Esophagus muscularis mucosa (tissue), 4 donors: ENCODE results near the gene ANKRD40. TPM values are rescaled to one million over a fixed set of nuclear protein-coding genes. Genes with fewer than 3 reads are reported as not detected.

Experiments used
- DNase-seq: peaks from one replicate; pipeline ENCODE4 v3.0.0-alpha.2; 2017; ENCODE audit errors: extremely low spot score
- H3K27ac ChIP-seq, 4 donors: fragments of 200-600 bp; sonication (generic); replicated peaks in 1 of 4; 1 replicate in 3 of 4; 2 replicates in 1 of 4; pipeline ENCODE4 v1.5.1; 2016 to 2019; ENCODE audit warnings: mild to moderate bottlenecking in 1 of 4
- H3K27me3 ChIP-seq, 4 donors: fragments of 200-600 bp; sonication (generic); one replicate each; pipeline versions ENCODE4 v1.5.1 to v1.6.0; 2016 to 2019
- H3K36me3 ChIP-seq, 4 donors: fragments of 200-600 bp; sonication (generic); one replicate each; pipeline ENCODE4 v1.5.1; 2016 to 2019
- H3K4me1 ChIP-seq, 4 donors: fragments of 200-600 bp; sonication (generic); one replicate each; pipeline ENCODE4 v1.5.1; 2016 to 2019
- H3K4me3 ChIP-seq, 4 donors: fragments of 200-600 bp; sonication (generic); 1 replicate in 2 of 4; 2 replicates in 2 of 4; pipeline ENCODE4 v1.5.1; 2016 to 2019; ENCODE audit warnings: mild to moderate bottlenecking in 4 of 4, moderate library complexity in 1 of 4
- H3K9me3 ChIP-seq, 4 donors: fragments of 200-600 bp; sonication (generic); 1 replicate in 3 of 4; 2 replicates in 1 of 4; pipeline ENCODE4 v1.5.1; 2016 to 2019
- EP300 ChIP-seq: sonication (generic); formaldehyde crosslinking; IDR thresholded peaks from one replicate; pipeline ENCODE4 v1.6.1; 2017; ENCODE audit warnings: antibody characterized with exemption
- POLR2A ChIP-seq: fragments of 450-650 bp; IDR thresholded peaks from one replicate; pipeline ENCODE4 v1.6.1; 2017; ENCODE audit warnings: antibody characterized with exemption, moderate library complexity, mild to moderate bottlenecking, low read depth
- POLR2AphosphoS5 ChIP-seq, 2 donors: sonication (generic); formaldehyde crosslinking; IDR thresholded peaks; one replicate each; pipeline ENCODE4 v1.6.1; 2017; ENCODE audit warnings: antibody characterized with exemption in 2 of 2
- WGBS: methylation state at CpG from one replicate; pipeline ENCODE4 v1.1.5; 2018; 5-methylcytosine and 5-hydroxymethylcytosine counted together
- intact Hi-C: fragments of 100-400 bp; cut with DNase I; formaldehyde crosslinking; loops from one replicate; pipeline ENCODE4 v1.15.1; 2023
- total RNA-seq, 4 donors: library from RNA; depleted of rRNA; stranded (reverse); fragments of >200 nt; gene quantifications; one replicate each; pipeline versions ENCODE4 v1.1.0 to v1.2.1, GENCODE V29; 2016
- TF ChIP-seq, protein P1 (sequence below), 3 experiments: fragments of 200-600 bp in 2 of 3; fragments of 450-650 bp in 1 of 3; sonication (generic) in 2 of 3; IDR thresholded peaks; one replicate each; pipeline ENCODE4 v1.5.1; 2017 to 2019; ENCODE audit warnings: antibody characterized with exemption in 3 of 3, mild to moderate bottlenecking in 2 of 3, moderate library complexity in 1 of 3

The ANKRD40 gene
- total RNA-seq, 4 donors from 2014 or later, result 73.1 to 96.2 (median 87.4) TPM

GRCh38 chr17:50672831-50673551, 34.7 kb downstream of the ANKRD40 start:
- no peaks in the 10 kb centered on the region for H3K27me3 ChIP-seq
- H3K4me3 ChIP-seq, result no peak overlapping the region
- H3K36me3 ChIP-seq, result no peaks in the 10 kb centered on the region
- 96% methylated on average over 14 of the region's 20 CpGs for WGBS
- no peak for DNase-seq
- no peaks in the 10 kb centered on the region for H3K4me1 ChIP-seq
- H3K27ac ChIP-seq, result no peak overlapping the region
- intact Hi-C loops, result no loop called here
- TF ChIP-seq POLR2A, result no peak
- no peak for TF ChIP-seq POLR2AphosphoS5 (IDR thresholded peaks at IDR 0.05)
- TF ChIP-seq, protein P1, sequence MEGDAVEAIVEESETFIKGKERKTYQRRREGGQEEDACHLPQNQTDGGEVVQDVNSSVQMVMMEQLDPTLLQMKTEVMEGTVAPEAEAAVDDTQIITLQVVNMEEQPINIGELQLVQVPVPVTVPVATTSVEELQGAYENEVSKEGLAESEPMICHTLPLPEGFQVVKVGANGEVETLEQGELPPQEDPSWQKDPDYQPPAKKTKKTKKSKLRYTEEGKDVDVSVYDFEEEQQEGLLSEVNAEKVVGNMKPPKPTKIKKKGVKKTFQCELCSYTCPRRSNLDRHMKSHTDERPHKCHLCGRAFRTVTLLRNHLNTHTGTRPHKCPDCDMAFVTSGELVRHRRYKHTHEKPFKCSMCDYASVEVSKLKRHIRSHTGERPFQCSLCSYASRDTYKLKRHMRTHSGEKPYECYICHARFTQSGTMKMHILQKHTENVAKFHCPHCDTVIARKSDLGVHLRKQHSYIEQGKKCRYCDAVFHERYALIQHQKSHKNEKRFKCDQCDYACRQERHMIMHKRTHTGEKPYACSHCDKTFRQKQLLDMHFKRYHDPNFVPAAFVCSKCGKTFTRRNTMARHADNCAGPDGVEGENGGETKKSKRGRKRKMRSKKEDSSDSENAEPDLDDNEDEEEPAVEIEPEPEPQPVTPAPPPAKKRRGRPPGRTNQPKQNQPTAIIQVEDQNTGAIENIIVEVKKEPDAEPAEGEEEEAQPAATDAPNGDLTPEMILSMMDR (IDR thresholded peaks at IDR 0.05), result no peak
- no peak for TF ChIP-seq EP300
- H3K9me3 ChIP-seq, result no peaks in the 10 kb centered on the region

- TF ChIP-seq EP300, result no peak
- TF ChIP-seq POLR2A, result no peak
- TF ChIP-seq, protein P1 (IDR thresholded peaks at IDR 0.05), result no peak
- no peak for TF ChIP-seq POLR2AphosphoS5 (IDR thresholded peaks at IDR 0.05)
- Histone ChIP-seq H3K27me3 (no peaks in the 10 kb centered on the region), H3K36me3 (no peaks in the 10 kb centered on the region), H3K9me3 (no peaks in the 10 kb centered on the region), H3K27ac (no peak overlapping the region), H3K4me1 (no peaks in the 10 kb centered on the region), H3K4me3 (no peak overlapping the region)
- intact Hi-C loops, result no loop called here
- WGBS, result 97% methylated on average over 5 of the region's 5 CpGs
- DNase-seq, result no peak
These were observed 35.6 kb downstream of the ANKRD40 start for GRCh38 chr17:50672071-50672470.

- Histone ChIP-seq H3K27me3 (no peaks in the 10 kb centered on the region), H3K4me3 (no peak overlapping the region), H3K27ac (no peak overlapping the region), H3K9me3 (no peaks in the 10 kb centered on the region), H3K36me3 (no peaks in the 10 kb centered on the region), H3K4me1 (no peaks in the 10 kb centered on the region)
- DNase-seq, result no peak
- intact Hi-C loops, result no loop called here
- 85% methylated on average over 5 of the region's 9 CpGs for WGBS
- no peak for TF ChIP-seq POLR2AphosphoS5 (IDR thresholded peaks at IDR 0.05)
- TF ChIP-seq, protein P1 (IDR thresholded peaks at IDR 0.05), result no peak
- no peak for TF ChIP-seq POLR2A
- TF ChIP-seq EP300, result no peak
These were observed 38.7 kb downstream of the ANKRD40 start for GRCh38 chr17:50668838-50669581.

DNA sequence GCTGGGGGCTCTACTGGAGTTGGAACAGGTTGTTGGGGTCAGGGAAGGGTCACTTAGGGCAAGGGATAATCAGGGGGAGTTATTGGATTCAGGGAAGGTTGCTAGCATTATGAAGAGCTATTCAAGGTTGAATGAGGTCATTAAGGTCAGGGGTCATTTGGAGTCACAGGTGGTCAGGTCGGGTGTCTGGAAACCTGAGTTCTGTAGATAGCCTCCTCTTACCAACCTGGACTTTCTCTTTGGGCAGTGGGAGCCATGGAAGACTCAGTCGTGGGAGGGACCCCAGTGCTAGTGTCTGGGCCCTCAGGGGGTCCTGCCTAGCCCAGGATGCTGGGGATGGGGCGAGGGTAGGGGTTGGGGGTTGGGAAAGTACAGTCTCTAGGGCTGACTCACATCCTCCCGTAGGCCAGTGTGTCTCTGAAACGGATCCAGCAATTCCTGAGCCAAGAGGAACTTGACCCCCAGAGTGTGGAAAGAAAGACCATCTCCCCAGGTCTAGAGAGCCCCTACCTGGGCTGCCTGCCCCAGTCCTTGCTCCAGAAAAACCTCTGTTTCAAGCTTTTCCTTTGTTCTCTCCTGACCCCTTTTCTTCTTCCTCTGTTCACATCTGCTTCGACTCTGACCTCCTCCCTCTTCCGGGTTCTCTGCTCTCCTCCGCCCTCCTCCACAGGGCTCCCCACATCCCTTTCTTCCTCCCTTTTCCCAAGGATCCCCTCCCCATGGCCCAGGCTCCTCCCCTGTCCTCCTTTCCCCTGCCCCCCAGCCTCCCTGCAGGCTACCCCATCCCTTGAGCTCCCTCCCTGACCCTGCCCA, 39.5 kb downstream of the ANKRD40 start:
- H3K36me3 ChIP-seq, result no peaks in the 10 kb centered on the region
- no peaks in the 10 kb centered on the region for H3K27me3 ChIP-seq
- DNase-seq, result no peak
- no peak overlapping the region for H3K4me3 ChIP-seq
- 58% methylated on average over 8 of the region's 8 CpGs for WGBS
- TF ChIP-seq EP300 (no peak), POLR2AphosphoS5 (IDR thresholded peaks at IDR 0.05) (no peak), POLR2A (no peak)
- TF ChIP-seq, protein P1 (IDR thresholded peaks at IDR 0.05), result no peak
- no peaks in the 10 kb centered on the region for H3K9me3 ChIP-seq
- no peaks in the 10 kb centered on the region for H3K4me1 ChIP-seq
- intact Hi-C loops, result no loop called here
- H3K27ac ChIP-seq, result no peak overlapping the region
